Right cardiac atrium (tissue), 5 donors: ENCODE data around the gene CXorf49. TPM values are rescaled to one million over a fixed set of nuclear protein-coding genes. Genes with fewer than 3 reads are reported as not detected.

Source experiments
- polyA plus RNA-seq: library from polyadenylated mRNA; stranded (reverse); fragments of 200-250 nt; gene quantifications from one replicate; pipeline ENCODE4 v1.2.3, GENCODE V29; 2013
- total RNA-seq, 4 donors: library from RNA; stranded (reverse); fragmentation: NEBNext Ultra II Directional; extraction: Animal tissue kit (Norgen Biotek cat#: 25700); gene quantifications; one replicate each; pipeline ENCODE4 v1.2.1, GENCODE V29; 2021
- donor health status: healthy with polysubstance abuse.
- donor health status: DM: no; HTN: yes; CAD: no.
- donor health status: DM: no; HTN: no; CAD: no.
- donor health status: DM: no; HTN: yes; CAD: no; lungs with severe emphysema.
- donor health status: DM: yes; HTN: yes; CAD: no.

CXorf49 gene
- total and polyA plus RNA-seq, 5 donors: not detected

Other genes with a start within 250 kb of the CXorf49 start
- 10 to 100 TPM; 67.8 to 94.4 (median 81.4) TPM for gene OGT, start 185.2 kb downstream of the CXorf49 start, total RNA-seq
- 30.3 TPM for gene OGT, start 185.2 kb downstream of the CXorf49 start, polyA plus RNA-seq
- 1 to 10 TPM; 1.4 to 2.0 (median 1.7) TPM for gene GCNA, start 139.8 kb downstream of the CXorf49 start, total RNA-seq
- 0.81 TPM for gene GCNA, start 139.8 kb downstream of the CXorf49 start, polyA plus RNA-seq
- under 1 TPM; 0.20 to 0.51 (median 0.29) TPM for gene CXCR3, start 99.8 kb downstream of the CXorf49 start, total RNA-seq
- 0.07 TPM for gene CXCR3, start 99.8 kb downstream of the CXorf49 start, polyA plus RNA-seq
- not detected for gene CXorf49B, start 45.1 kb upstream of the CXorf49 start, total RNA-seq
- gene CXorf49B, start 45.1 kb upstream of the CXorf49 start, polyA plus RNA-seq: not detected
- gene NHSL2, start 192.6 kb upstream of the CXorf49 start, total RNA-seq: 1 to 10 TPM; 4.5 to 9.2 (median 7.4) TPM
- 2.4 TPM for gene NHSL2, start 192.6 kb upstream of the CXorf49 start, polyA plus RNA-seq